Measurements from ENCODE around the gene JAZF1. TPM values are rescaled to one million over a fixed set of nuclear protein-coding genes. Genes with fewer than 3 reads are reported as not detected.

JAZF1 gene
- total and polyA plus RNA-seq, 2 donors (not counting 1 experiment from before 2014, with no cell fraction given), result 14.0 to 38.6 TPM

- no peaks in the 10 kb centered on the region for H3K9me3 ChIP-seq (ENCODE audit: control extremely low read depth in 1 of 3, control insufficient read depth in 2 of 3, insufficient read depth in 1 of 3, low read length in 2 of 3)
- CTCF ChIA-PET, result interaction anchor here (1.0 to 2.6 kb wide), 4 partner anchors 8 to 23 kb away, joined by 3 to 9 read pairs (median 4); no protein-coding TSS in a partner anchor
- no peak overlapping the region for H2AFZ ChIP-seq (ENCODE audit: insufficient read depth, low read depth, low read length, poor library complexity, severe bottlenecking)
- Mint-ChIP-seq H3K4me3 (no peak overlapping the region), H3K4me1 (peaks cover 92% of the 10 kb centered on the region), H3K27ac (peak overlapping the region; percentile 60), H3K27me3 (no peaks in the 10 kb centered on the region), H3K9me3 (ENCODE audit: insufficient read depth) (no peaks in the 10 kb centered on the region)
- 78% methylated on average over 3 of the region's 5 CpGs for WGBS (ENCODE audit: insufficient coverage)
- POLR2A ChIA-PET, result no interaction called here
- H3K79me2 ChIP-seq (ENCODE audit: control insufficient read depth, insufficient read depth, low read length), result peaks cover 100% of the 10 kb centered on the region
- H3K27ac ChIP-seq (ENCODE audit: low read length in 2 of 2), result peak overlapping the region in 1 of 2 donors; percentile 4
- no peaks in the 10 kb centered on the region for H4K20me1 ChIP-seq (ENCODE audit: control insufficient read depth, insufficient read depth, low read length, poor library complexity, severe bottlenecking)
- TF ChIP-seq CTCF (IDR thresholded peaks at IDR 0.05), result no peak
- no peak for TF ChIP-seq EZH2 (IDR thresholded peaks at IDR 0.05; ENCODE audit: borderline replicate concordance, insufficient read depth, low read depth, low read length, poor library complexity, severe bottlenecking)
- peaks cover 91 to 94% of the 10 kb centered on the region in 2 donors for H3K4me1 ChIP-seq (ENCODE audit: control insufficient read depth in 2 of 2, insufficient read depth in 2 of 2, low read length in 2 of 2)
- intact Hi-C loops (cut with micrococcal nuclease), result no loop called here
- H3K9ac ChIP-seq (ENCODE audit: low read length), result no peak overlapping the region
- H3K4me2 ChIP-seq (replicated peaks; ENCODE audit: low read depth, low read length, poor library complexity, severe bottlenecking), result peak overlapping the region; percentile 7
- no peak for ATAC-seq (ENCODE audit: low read depth)
- peaks cover under 1 to 3% of the 10 kb centered on the region in 2 experiments for H3K36me3 ChIP-seq (replicated peaks in 1 of 2; ENCODE audit: control extremely low read depth in 1 of 2, control insufficient read depth in 1 of 2, extremely low read depth in 1 of 2, insufficient read depth in 2 of 2, low read length in 1 of 2)
- no peak overlapping the region for H3K4me3 ChIP-seq (ENCODE audit: control extremely low read depth in 1 of 5, extremely low read depth in 1 of 5, insufficient read depth in 1 of 5, low read depth in 2 of 5, low read length in 4 of 5)
- DNase-seq, result no peak
- H3K27me3 ChIP-seq (replicated peaks in 1 of 4; ENCODE audit: control extremely low read depth in 1 of 4, control insufficient read depth in 3 of 4, insufficient read depth in 4 of 4, low read length in 3 of 4), result no peaks in the 10 kb centered on the region
Observed at GRCh38 chr7:28166982-28167715, 13.4 kb downstream of the JAZF1 start.

Data from B cell (primary cell).